Fibroblast of pulmonary artery (primary cell): ENCODE measurements around the gene TCEA2.
A peak's percentile ranks its signal among the peaks of the same experiment; 100 is the strongest.

Experiments used
- DNase-seq: peaks from one replicate; pipeline ENCODE4 v3.0.0-alpha.2; 2010; ENCODE audit warnings: low read depth
- H3K4me3 ChIP-seq: replicated peaks from 2 replicates; pipeline ENCODE4 v1.5.1; 2011; ENCODE audit warnings: low read depth, mild to moderate bottlenecking, control low read depth, low read length, moderate library complexity
- CTCF ChIP-seq: IDR thresholded peaks from 2 replicates; pipeline ENCODE4 v1.5.1; 2011; ENCODE audit warnings: mild to moderate bottlenecking, control low read depth, low read length, inconsistent platforms; ENCODE audit errors: missing control alignments

Gene TCEA2

DNA sequence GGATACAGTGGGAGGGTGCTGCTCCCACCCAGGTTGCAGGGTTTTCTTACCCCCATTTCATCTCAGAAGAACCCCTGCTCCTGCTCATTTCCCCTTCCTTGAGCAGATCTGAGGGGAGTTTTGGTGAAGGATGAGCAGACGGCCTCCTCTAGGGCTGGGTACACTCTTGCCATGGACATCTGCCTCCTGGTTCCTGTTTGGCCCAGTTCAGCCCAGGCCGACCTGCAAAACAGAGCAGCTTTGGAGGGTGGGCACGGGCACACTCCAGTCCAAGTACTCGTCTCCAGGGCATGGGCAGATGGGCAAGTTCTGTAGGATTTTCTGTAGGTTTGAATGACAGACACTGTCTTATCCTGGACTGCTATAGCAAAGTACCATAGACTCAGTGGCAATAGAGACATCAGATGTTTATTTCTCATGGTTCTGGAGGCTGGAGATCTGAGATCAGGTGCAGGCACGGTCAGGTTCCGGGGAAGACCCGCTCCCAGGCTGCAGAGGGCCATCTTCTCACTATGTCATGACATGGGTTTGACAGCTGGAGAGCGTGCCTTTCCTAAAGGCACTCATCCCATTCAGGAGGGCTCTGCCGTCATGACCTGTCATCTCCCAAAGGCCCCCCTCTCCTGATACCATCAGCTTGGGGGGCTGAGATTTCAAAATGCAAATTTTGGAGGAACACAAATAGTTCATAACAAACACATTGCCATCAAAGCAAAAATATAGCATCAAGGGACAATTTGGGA lies 38.1 kb downstream of the TCEA2 start:
- no peak overlapping the region for H3K4me3 ChIP-seq
- no peak for DNase-seq
- TF ChIP-seq CTCF = no peak

- no peak overlapping the region for H3K4me3 ChIP-seq
- peak; percentile 35 for TF ChIP-seq CTCF
- DNase-seq = no peak
Observed at GRCh38 chr20:64101731-64102621, 39.0 kb downstream of the TCEA2 start.

- no peak for DNase-seq
- TF ChIP-seq CTCF = no peak
- H3K4me3 ChIP-seq = no peak overlapping the region
Observed at GRCh38 chr20:64102647-64103354, 39.8 kb downstream of the TCEA2 start.

DNA sequence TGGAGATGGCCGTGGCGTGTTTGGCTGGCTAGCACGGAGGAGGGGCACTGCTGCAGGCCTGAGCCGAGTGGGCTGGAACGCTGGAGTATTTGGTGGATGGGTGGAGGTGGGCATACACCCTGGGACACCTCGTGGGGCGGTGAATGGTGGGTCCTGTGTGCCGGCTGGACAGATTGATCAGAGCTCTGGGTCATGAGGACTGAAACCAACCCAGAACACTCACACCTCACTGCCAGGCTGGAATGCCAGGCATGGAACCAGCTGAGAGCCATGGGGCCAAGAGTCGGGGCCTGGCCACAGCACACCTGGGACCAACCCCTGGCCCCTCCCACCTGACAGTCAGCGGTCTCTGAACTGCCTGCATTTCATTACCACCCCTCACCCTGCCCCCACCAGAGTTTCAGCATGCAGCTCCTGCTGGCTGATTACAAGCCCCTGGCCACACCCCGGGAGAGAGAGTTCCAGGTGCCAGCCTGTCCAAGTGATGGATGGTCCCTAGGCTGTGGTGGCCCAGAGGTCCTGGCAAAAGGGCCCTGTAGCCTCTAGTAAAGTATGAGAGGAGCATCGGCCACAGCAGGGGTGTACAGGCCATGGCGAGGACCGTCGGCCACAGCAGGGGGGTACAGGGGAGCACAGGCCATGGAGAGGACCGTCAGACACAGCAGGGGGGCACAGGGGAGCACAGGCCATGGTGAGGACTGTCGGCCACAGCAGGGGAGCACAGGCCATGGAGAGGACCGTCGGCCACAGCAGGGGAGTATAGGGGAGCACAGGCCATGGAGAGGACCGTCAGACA lies 41.1 kb downstream of the TCEA2 start:
- no peak for TF ChIP-seq CTCF
- no peak for DNase-seq
- no peak overlapping the region for H3K4me3 ChIP-seq

DNA sequence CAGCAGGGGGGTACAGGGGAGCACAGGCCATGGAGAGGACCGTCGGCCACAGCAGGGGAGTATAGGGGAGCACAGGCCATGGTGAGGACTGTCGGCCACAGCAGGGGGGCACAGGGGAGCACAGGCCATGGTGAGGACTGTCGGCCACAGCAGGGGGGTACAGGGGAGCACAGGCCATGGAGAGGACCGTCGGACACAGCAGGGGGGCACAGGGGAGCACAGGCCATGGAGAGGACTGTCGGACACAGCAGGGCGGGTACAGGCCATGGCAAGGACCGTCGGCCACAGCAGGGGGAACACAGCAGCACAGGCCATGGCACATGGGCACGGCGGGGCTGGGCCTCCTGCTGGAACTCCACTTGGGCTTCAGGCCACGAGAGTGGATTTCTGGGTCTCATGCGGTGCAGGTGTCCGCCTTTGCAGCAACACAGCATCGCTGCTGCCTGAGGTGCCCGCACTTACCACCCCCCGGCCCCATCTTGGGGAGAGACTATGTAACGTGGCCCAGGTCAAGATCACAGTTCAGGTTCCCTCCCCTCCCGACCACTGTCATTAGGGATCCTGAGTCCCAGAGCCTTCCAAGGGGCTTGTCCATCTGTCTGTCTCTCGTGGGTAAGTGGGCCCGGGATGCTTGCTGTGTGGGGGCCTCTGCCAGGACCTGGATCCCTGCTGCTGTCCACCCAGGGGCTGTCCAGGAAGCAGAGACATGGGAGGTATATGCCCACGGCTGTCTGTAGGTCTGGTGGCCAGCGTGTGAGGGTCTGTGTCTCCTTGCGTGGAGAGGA lies 41.9 kb downstream of the TCEA2 start:
- H3K4me3 ChIP-seq = no peak overlapping the region
- TF ChIP-seq CTCF = no peak
- no peak for DNase-seq

DNA sequence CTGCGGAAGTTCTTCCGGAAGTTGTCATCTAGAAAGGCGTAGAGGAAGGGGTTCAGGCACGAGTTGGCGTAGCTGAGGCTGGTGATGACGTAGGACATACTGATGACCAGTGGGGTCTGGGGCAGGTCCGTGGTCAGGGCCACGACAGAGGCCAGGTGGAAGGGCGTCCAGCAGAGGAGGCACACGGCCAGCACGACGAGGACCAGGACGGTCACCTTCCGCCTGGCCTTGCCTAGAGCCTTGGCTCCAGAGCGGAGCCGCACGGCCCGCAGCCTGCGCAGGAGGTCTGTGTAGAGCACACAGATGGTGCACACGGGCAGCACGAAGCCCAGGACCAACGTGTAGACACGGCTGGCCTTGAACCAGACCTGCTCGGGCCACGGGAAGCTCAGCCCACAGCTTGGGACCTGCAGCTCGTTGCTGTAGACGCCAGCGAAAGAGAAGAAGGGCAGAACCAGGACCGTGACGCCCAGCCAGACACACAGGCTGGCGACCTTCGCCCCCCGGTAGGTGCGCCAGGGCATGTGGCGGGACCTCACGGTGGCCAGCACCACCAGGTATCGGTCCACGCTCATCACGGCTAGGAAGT lies 42.9 kb downstream of the TCEA2 start:
- H3K4me3 ChIP-seq = no peak overlapping the region
- DNase-seq = no peak
- TF ChIP-seq CTCF = no peak
